ENCODE measurements around the gene TMEM131L.

TMEM131L gene

GRCh38 chr4:153527690-153528089 is 61.5 kb downstream of the TMEM131L start:
- Histone ChIP-seq H2AFZ (ENCODE audit: insufficient read depth, low read length, poor library complexity) (no peak overlapping the region), H3K4me3 (ENCODE audit: low read depth, low read length) (no peak overlapping the region), H4K91ac (ENCODE audit: low read depth, low read length) (no peak overlapping the region), H2BK5ac (ENCODE audit: low read depth, low read length, poor library complexity) (no peak overlapping the region), H3K23ac (ENCODE audit: low read length) (no peak overlapping the region), H3K4me1 (ENCODE audit: control insufficient read depth in 1 of 2, insufficient read depth in 2 of 2, low read length in 2 of 2) (peaks cover 0 to 4% of the 10 kb centered on the region in 2 experiments), H3K14ac (ENCODE audit: low read length) (no peak overlapping the region), H2BK120ac (ENCODE audit: insufficient read depth, low read length, poor library complexity) (no peak overlapping the region), H3K4me2 (ENCODE audit: low read length) (no peak overlapping the region), H3K9me3 (ENCODE audit: insufficient read depth, low read depth, low read length) (no peaks in the 10 kb centered on the region), H3K4ac (ENCODE audit: low read depth, low read length) (no peak overlapping the region), H4K12ac (ENCODE audit: low read depth, low read length) (no peak overlapping the region), H3K79me1 (ENCODE audit: low read length) (peaks cover 2% of the 10 kb centered on the region), H4K8ac (ENCODE audit: low read depth, low read length) (no peak overlapping the region), H3K27me3 (ENCODE audit: insufficient read depth, low read length) (no peaks in the 10 kb centered on the region), H3K18ac (ENCODE audit: low read length) (no peak overlapping the region), H3K27ac (ENCODE audit: low read depth, low read length) (no peak overlapping the region), H2BK12ac (ENCODE audit: low read length) (no peak overlapping the region), H3K9ac (ENCODE audit: low read length) (no peak overlapping the region), H2AK5ac (ENCODE audit: low read length) (no peak overlapping the region), H3K79me2 (ENCODE audit: control insufficient read depth, insufficient read depth, low read length, poor library complexity) (no peaks in the 10 kb centered on the region), H3K36me3 (ENCODE audit: control insufficient read depth in 1 of 2, insufficient read depth in 2 of 2, low read length in 2 of 2) (no peaks in the 10 kb centered on the region)
- no CpG with 5 or more reads among the region's 11 CpGs for WGBS (ENCODE audit: extremely low coverage, insufficient coverage, insufficient read length)
- DNase-seq = no peak

DNA sequence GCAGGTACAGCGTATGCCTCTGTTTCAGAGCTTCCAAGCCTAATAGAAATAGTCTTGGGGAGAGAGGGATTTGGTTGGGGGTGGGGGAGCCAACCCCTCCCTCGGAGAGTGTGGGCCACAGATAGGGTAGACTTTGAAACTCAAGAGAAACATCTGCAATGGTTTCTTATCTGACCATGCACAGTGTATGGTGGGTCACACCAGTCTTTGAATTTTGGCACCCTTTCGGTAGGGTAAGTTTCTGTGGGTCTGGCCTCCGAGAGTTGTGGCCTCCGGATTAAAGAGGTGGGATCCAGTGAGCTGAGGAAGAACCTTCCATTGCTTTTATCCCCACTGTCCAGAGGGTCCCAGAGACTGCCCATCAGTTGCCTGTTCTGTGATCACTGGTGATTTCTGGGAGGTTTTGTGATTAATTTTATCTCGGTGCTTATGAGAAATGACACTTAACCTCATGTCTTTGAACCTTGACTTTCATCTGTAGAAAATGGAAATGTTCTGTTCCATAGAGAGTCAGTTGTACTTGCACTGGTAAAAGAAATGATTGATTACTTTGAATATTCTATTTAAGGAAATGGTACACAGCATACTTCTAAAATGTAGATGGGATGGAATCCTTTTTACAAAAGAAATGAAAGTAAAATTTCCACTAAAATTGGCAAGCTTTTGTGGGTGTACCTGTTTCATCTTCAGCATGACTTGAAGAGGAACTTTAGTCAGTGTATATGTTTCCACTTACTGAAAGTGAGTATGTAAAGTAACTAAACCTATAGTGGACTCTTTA is 62.7 kb downstream of the TMEM131L start:
- H2AK5ac ChIP-seq (ENCODE audit: low read length) = no peak overlapping the region
- no peak for DNase-seq
- H2BK12ac ChIP-seq (ENCODE audit: low read length) = no peak overlapping the region
- no peak overlapping the region for H4K8ac ChIP-seq (ENCODE audit: low read depth, low read length)
- no peak overlapping the region for H3K9ac ChIP-seq (ENCODE audit: low read length)
- no peak overlapping the region for H4K91ac ChIP-seq (ENCODE audit: low read depth, low read length)
- no peaks in the 10 kb centered on the region for H3K36me3 ChIP-seq (ENCODE audit: control insufficient read depth in 1 of 2, insufficient read depth in 2 of 2, low read length in 2 of 2)
- H4K12ac ChIP-seq (ENCODE audit: low read depth, low read length) = no peak overlapping the region
- no peak overlapping the region for H3K18ac ChIP-seq (ENCODE audit: low read length)
- no peak overlapping the region for H3K4me3 ChIP-seq (ENCODE audit: low read depth, low read length)
- H3K27me3 ChIP-seq (ENCODE audit: insufficient read depth, low read length) = no peaks in the 10 kb centered on the region
- H3K4ac ChIP-seq (ENCODE audit: low read depth, low read length) = no peak overlapping the region
- no peak overlapping the region for H3K23ac ChIP-seq (ENCODE audit: low read length)
- no CpG with 5 or more reads among the region's 6 CpGs for WGBS (ENCODE audit: extremely low coverage, insufficient coverage, insufficient read length)
- no peaks in the 10 kb centered on the region for H3K79me1 ChIP-seq (ENCODE audit: low read length)
- no peak overlapping the region for H3K14ac ChIP-seq (ENCODE audit: low read length)
- peaks cover 0 to 3% of the 10 kb centered on the region in 2 experiments for H3K4me1 ChIP-seq (ENCODE audit: control insufficient read depth in 1 of 2, insufficient read depth in 2 of 2, low read length in 2 of 2)
- no peaks in the 10 kb centered on the region for H3K9me3 ChIP-seq (ENCODE audit: insufficient read depth, low read depth, low read length)
- H2BK5ac ChIP-seq (ENCODE audit: low read depth, low read length, poor library complexity) = no peak overlapping the region
- H2AFZ ChIP-seq (ENCODE audit: insufficient read depth, low read length, poor library complexity) = no peak overlapping the region
- H3K79me2 ChIP-seq (ENCODE audit: control insufficient read depth, insufficient read depth, low read length, poor library complexity) = no peaks in the 10 kb centered on the region
- no peak overlapping the region for H3K4me2 ChIP-seq (ENCODE audit: low read length)
- H3K27ac ChIP-seq (ENCODE audit: low read depth, low read length) = no peak overlapping the region
- no peak overlapping the region for H2BK120ac ChIP-seq (ENCODE audit: insufficient read depth, low read length, poor library complexity)

- no peak overlapping the region for H3K4me2 ChIP-seq (ENCODE audit: low read length)
- H3K9me3 ChIP-seq (ENCODE audit: insufficient read depth, low read depth, low read length) = no peaks in the 10 kb centered on the region
- 100% methylated on average over 1 of the region's 3 CpGs for WGBS (ENCODE audit: extremely low coverage, insufficient coverage, insufficient read length)
- no peaks in the 10 kb centered on the region for H3K4me1 ChIP-seq (ENCODE audit: control insufficient read depth in 1 of 2, insufficient read depth in 2 of 2, low read length in 2 of 2)
- no peak overlapping the region for H4K8ac ChIP-seq (ENCODE audit: low read depth, low read length)
- H3K36me3 ChIP-seq (ENCODE audit: control insufficient read depth in 1 of 2, insufficient read depth in 2 of 2, low read length in 2 of 2) = no peaks in the 10 kb centered on the region
- H3K27me3 ChIP-seq (ENCODE audit: insufficient read depth, low read length) = no peaks in the 10 kb centered on the region
- no peak overlapping the region for H2BK5ac ChIP-seq (ENCODE audit: low read depth, low read length, poor library complexity)
- no peak overlapping the region for H3K27ac ChIP-seq (ENCODE audit: low read depth, low read length)
- no peak overlapping the region for H3K4me3 ChIP-seq (ENCODE audit: low read depth, low read length)
- H3K14ac ChIP-seq (ENCODE audit: low read length) = no peak overlapping the region
- no peak overlapping the region for H4K12ac ChIP-seq (ENCODE audit: low read depth, low read length)
- no peak overlapping the region for H3K9ac ChIP-seq (ENCODE audit: low read length)
- no peak overlapping the region for H3K23ac ChIP-seq (ENCODE audit: low read length)
- no peaks in the 10 kb centered on the region for H3K79me2 ChIP-seq (ENCODE audit: control insufficient read depth, insufficient read depth, low read length, poor library complexity)
- no peak overlapping the region for H2AK5ac ChIP-seq (ENCODE audit: low read length)
- H3K4ac ChIP-seq (ENCODE audit: low read depth, low read length) = no peak overlapping the region
- H3K79me1 ChIP-seq (ENCODE audit: low read length) = no peaks in the 10 kb centered on the region
- no peak overlapping the region for H2AFZ ChIP-seq (ENCODE audit: insufficient read depth, low read length, poor library complexity)
- H4K91ac ChIP-seq (ENCODE audit: low read depth, low read length) = no peak overlapping the region
- H2BK12ac ChIP-seq (ENCODE audit: low read length) = no peak overlapping the region
- no peak overlapping the region for H2BK120ac ChIP-seq (ENCODE audit: insufficient read depth, low read length, poor library complexity)
- DNase-seq = no peak
- H3K18ac ChIP-seq (ENCODE audit: low read length) = no peak overlapping the region
These were observed 63.5 kb downstream of the TMEM131L start for GRCh38 chr4:153529646-153530045.

DNA sequence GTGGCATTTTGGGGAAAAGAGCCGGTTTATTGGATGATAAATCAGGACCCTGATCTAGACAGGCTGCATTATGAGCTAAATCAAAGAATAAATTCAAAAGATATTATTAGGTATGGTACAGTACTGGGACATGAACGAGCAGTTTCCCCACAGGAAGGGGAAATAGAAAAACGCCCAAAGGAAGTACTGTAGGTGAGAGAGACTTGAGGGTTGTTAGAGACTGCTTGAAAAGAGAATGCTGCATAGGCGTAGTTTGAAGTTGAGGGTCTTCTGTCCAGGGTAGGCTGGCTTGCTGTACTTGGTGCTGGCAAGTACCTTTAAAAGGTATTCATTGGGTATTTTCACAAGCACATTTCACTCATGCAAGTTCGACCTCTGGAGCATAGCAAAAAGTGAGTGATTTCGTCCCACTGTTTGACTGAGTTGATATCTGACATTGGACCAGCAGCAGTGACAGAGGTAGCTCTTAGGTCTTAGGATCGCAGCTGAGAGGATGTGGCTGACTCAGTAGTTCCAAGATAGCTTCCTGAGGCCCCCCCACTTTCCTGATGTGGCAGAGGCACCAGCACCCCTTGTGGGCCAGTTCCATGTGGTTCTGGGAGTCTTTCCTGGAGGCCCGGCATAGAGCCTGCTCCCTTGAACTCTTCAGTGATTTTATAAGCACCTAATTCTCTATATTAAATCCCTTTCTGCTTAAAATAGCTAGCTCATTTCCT is 64.3 kb downstream of the TMEM131L start:
- no peak overlapping the region for H3K23ac ChIP-seq (ENCODE audit: low read length)
- H3K4me3 ChIP-seq (ENCODE audit: low read depth, low read length) = no peak overlapping the region
- no peak overlapping the region for H2BK5ac ChIP-seq (ENCODE audit: low read depth, low read length, poor library complexity)
- H3K79me2 ChIP-seq (ENCODE audit: control insufficient read depth, insufficient read depth, low read length, poor library complexity) = no peaks in the 10 kb centered on the region
- H3K36me3 ChIP-seq (ENCODE audit: control insufficient read depth in 1 of 2, insufficient read depth in 2 of 2, low read length in 2 of 2) = no peaks in the 10 kb centered on the region
- no peaks in the 10 kb centered on the region for H3K9me3 ChIP-seq (ENCODE audit: insufficient read depth, low read depth, low read length)
- H2AFZ ChIP-seq (ENCODE audit: insufficient read depth, low read length, poor library complexity) = no peak overlapping the region
- no peak overlapping the region for H3K9ac ChIP-seq (ENCODE audit: low read length)
- no peaks in the 10 kb centered on the region for H3K4me1 ChIP-seq (ENCODE audit: control insufficient read depth in 1 of 2, insufficient read depth in 2 of 2, low read length in 2 of 2)
- no peak overlapping the region for H4K91ac ChIP-seq (ENCODE audit: low read depth, low read length)
- H3K27ac ChIP-seq (ENCODE audit: low read depth, low read length) = no peak overlapping the region
- no peak overlapping the region for H2BK12ac ChIP-seq (ENCODE audit: low read length)
- H3K18ac ChIP-seq (ENCODE audit: low read length) = no peak overlapping the region
- no CpG with 5 or more reads among the region's 8 CpGs for WGBS (ENCODE audit: extremely low coverage, insufficient coverage, insufficient read length)
- no peak overlapping the region for H2BK120ac ChIP-seq (ENCODE audit: insufficient read depth, low read length, poor library complexity)
- no peak overlapping the region for H3K14ac ChIP-seq (ENCODE audit: low read length)
- H3K4me2 ChIP-seq (ENCODE audit: low read length) = no peak overlapping the region
- no peaks in the 10 kb centered on the region for H3K79me1 ChIP-seq (ENCODE audit: low read length)
- H4K8ac ChIP-seq (ENCODE audit: low read depth, low read length) = no peak overlapping the region
- H3K4ac ChIP-seq (ENCODE audit: low read depth, low read length) = no peak overlapping the region
- no peaks in the 10 kb centered on the region for H3K27me3 ChIP-seq (ENCODE audit: insufficient read depth, low read length)
- H4K12ac ChIP-seq (ENCODE audit: low read depth, low read length) = peak overlapping the region; percentile 7
- DNase-seq = no peak
- H2AK5ac ChIP-seq (ENCODE audit: low read length) = no peak overlapping the region
